H1 (cell line): ENCODE data around the gene HOXB3. TPM values are rescaled to one million over a fixed set of nuclear protein-coding genes. Genes with fewer than 3 reads are reported as not detected.

Experiments used
- CEBPB ChIP-seq: IDR thresholded peaks from 2 replicates; pipeline ENCODE4 v1.6.1; 2012; ENCODE audit warnings: low read depth, low read length
- JUND ChIP-seq: IDR thresholded peaks from 2 replicates; pipeline ENCODE4 v1.6.1; 2011; ENCODE audit warnings: mild to moderate bottlenecking, improper control_type of control experiment, low read length
- RAD21 ChIP-seq, 2 experiments: IDR thresholded peaks in 1 of 2; conservative IDR thresholded peaks in 1 of 2; 2 replicates each; pipeline ENCODE4 v1.6.1; 2011; ENCODE audit warnings: low read depth in 2 of 2, low read length in 2 of 2, improper control_type of control experiment in 1 of 2, inconsistent platforms in 1 of 2, mild to moderate bottlenecking in 1 of 2, moderate library complexity in 1 of 2
- RXRA ChIP-seq: IDR thresholded peaks from 2 replicates; pipeline ENCODE4 v1.6.1; 2011; ENCODE audit warnings: low read depth, mild to moderate bottlenecking, low read length, moderate library complexity; ENCODE audit not compliant: insufficient read depth
- SUZ12 ChIP-seq: fragments of 200-600 bp; sonication (generic); IDR thresholded peaks from 2 replicates; pipeline ENCODE4 v1.6.1; 2012; ENCODE audit warnings: mild to moderate bottlenecking, inconsistent platforms, low read length, moderate library complexity, mixed read lengths
- TEAD4 ChIP-seq: IDR thresholded peaks from 2 replicates; pipeline ENCODE4 v1.6.1; 2012; ENCODE audit warnings: low read depth, low read length, inconsistent platforms, mixed read lengths
- polyA plus RNA-seq, 7 experiments: library from polyadenylated mRNA; depleted of rRNA in 3 of 7; stranded (reverse) in 5 of 7; unstranded in 2 of 7; fragments of >200 nt in 5 of 7; fragments of 200-250 nt in 2 of 7; gene quantifications; 1 replicate in 5 of 7; 2 replicates in 1 of 7; 4 replicates in 1 of 7; pipeline versions ENCODE4 v1.2.1 to v1.2.3, GENCODE V29; 2011 to 2013; ENCODE audit warnings: missing spikeins in 2 of 7, mixed read lengths in 2 of 7
- total RNA-seq: library from RNA; stranded (reverse); fragmentation: NEBNext Ultra II Directional; extraction: Animal tissue kit (Norgen Biotek cat#: 25700); gene quantifications from 2 replicates; pipeline ENCODE4 v1.2.1, GENCODE V29; 2021

HOXB3 gene
- total and polyA plus RNA-seq, 2 of the 8 experiments (the other 6 are each of a cell fraction or from before 2014, with no cell fraction given), result not detected

- TF ChIP-seq RAD21 (IDR thresholded peaks at IDR 0.05 in 1 of 2, conservative IDR thresholded peaks at IDR 0.05 in 1 of 2; ENCODE audit: low read depth in 2 of 2, low read length in 2 of 2), result 0 out of 4 replicates have a peak, but pooled peaks of 1 of the 2 experiments have one; percentile 2
- TF ChIP-seq TEAD4, result no peak
- no peak for TF ChIP-seq JUND
- TF ChIP-seq CEBPB, result no peak
- TF ChIP-seq RXRA, result peak; percentile 90
- TF ChIP-seq SUZ12, result peak; percentile 45
These were observed 63.2 kb downstream of the HOXB3 start (continued) for GRCh38 chr17:48526608-48527546.
